Fibroblast of lung (primary cell): ENCODE measurements around the gene FBRSL1. TPM values are rescaled to one million over a fixed set of nuclear protein-coding genes. Genes with fewer than 3 reads are reported as not detected.

Experiments used
- DNase-seq, 2 donors: peaks; one replicate each; pipeline versions ENCODE4 v3.0.0 to v3.0.0-alpha.2; 2010; ENCODE audit warnings: low read depth in 2 of 2
- H2AFZ ChIP-seq: 2 replicates; pipeline ENCODE4 v1.5.1; 2012; ENCODE audit warnings: low read length, control low read depth, inconsistent platforms
- H3K27ac ChIP-seq: 2 replicates; pipeline ENCODE4 v1.5.1; 2011; ENCODE audit warnings: low read length, control low read depth; ENCODE audit not compliant: insufficient read depth
- H3K27me3 ChIP-seq: 2 replicates; pipeline ENCODE4 v1.5.1; 2011; ENCODE audit warnings: mild to moderate bottlenecking, low read length; ENCODE audit not compliant: control insufficient read depth, insufficient read depth
- H3K36me3 ChIP-seq: 2 replicates; pipeline ENCODE4 v1.5.1; 2011; ENCODE audit warnings: low read length; ENCODE audit not compliant: control insufficient read depth, insufficient read depth
- H3K4me1 ChIP-seq: 2 replicates; pipeline ENCODE4 v1.5.1; 2011; ENCODE audit warnings: low read length; ENCODE audit not compliant: control insufficient read depth, insufficient read depth; ENCODE audit errors: extremely low read depth
- H3K4me2 ChIP-seq: 2 replicates; pipeline ENCODE4 v1.5.1; 2011; ENCODE audit warnings: low read length, control low read depth; ENCODE audit not compliant: insufficient read depth; ENCODE audit errors: extremely low read depth
- H3K4me3 ChIP-seq, 4 experiments: fragments of 200-600 bp in 1 of 4; sonication (generic) in 1 of 4; replicated peaks in 1 of 4; 2 replicates each; pipeline ENCODE4 v1.5.1; 2011 to 2016; ENCODE audit warnings: low read length in 4 of 4, low read depth in 3 of 4, mild to moderate bottlenecking in 3 of 4, control low read depth in 2 of 4, inconsistent platforms in 1 of 4, mixed read lengths in 1 of 4; ENCODE audit not compliant: insufficient read depth in 1 of 4; ENCODE audit errors: control extremely low read depth in 1 of 4
- H3K79me2 ChIP-seq: 2 replicates; pipeline ENCODE4 v1.5.1; 2012; ENCODE audit warnings: mild to moderate bottlenecking, low read length, inconsistent platforms; ENCODE audit not compliant: control insufficient read depth, insufficient read depth
- H3K9ac ChIP-seq: 2 replicates; pipeline ENCODE4 v1.5.1; 2011; ENCODE audit warnings: mild to moderate bottlenecking, low read length, control low read depth; ENCODE audit not compliant: insufficient read depth
- H3K9me3 ChIP-seq: 2 replicates; pipeline ENCODE4 v1.5.1; 2012; ENCODE audit warnings: low read depth, low read length; ENCODE audit not compliant: control insufficient read depth, insufficient read depth
- H4K20me1 ChIP-seq: 2 replicates; pipeline ENCODE4 v1.5.1; 2011; ENCODE audit warnings: low read length; ENCODE audit not compliant: control insufficient read depth, insufficient read depth; ENCODE audit errors: extremely low read depth
- EZH2 ChIP-seq: IDR thresholded peaks from 2 replicates; pipeline ENCODE4 v1.5.1; 2012; ENCODE audit warnings: low read length, control low read depth, mild to moderate bottlenecking; ENCODE audit errors: missing control alignments
- polyA plus RNA-seq, 2 donors: library from polyadenylated mRNA; depleted of rRNA in 1 of 2; stranded (reverse) in 1 of 2; unstranded in 1 of 2; fragments of >200 nt; gene quantifications; 2 replicates each; pipeline ENCODE4 v1.2.1, GENCODE V29; 2011 to 2012; ENCODE audit warnings: missing spikeins in 1 of 2
- total RNA-seq: library from RNA; depleted of rRNA; stranded (reverse); fragments of >200 nt; gene quantifications from 2 replicates; pipeline ENCODE4 v1.2.1, GENCODE V29; 2014
- TF ChIP-seq, protein P1 (sequence below), 2 donors: IDR thresholded peaks in 1 of 2; conservative IDR thresholded peaks in 1 of 2; 1 replicate in 1 of 2; 2 replicates in 1 of 2; pipeline ENCODE4 v1.5.1; 2011 to 2012; ENCODE audit warnings: low read length in 2 of 2, control low read depth in 1 of 2, inconsistent platforms in 1 of 2, low read depth in 1 of 2, mild to moderate bottlenecking in 1 of 2

Gene FBRSL1
- total and polyA plus RNA-seq, 2 donors (not counting 1 experiment from before 2014, with no cell fraction given) = 1.4 to 1.8 TPM

DNA sequence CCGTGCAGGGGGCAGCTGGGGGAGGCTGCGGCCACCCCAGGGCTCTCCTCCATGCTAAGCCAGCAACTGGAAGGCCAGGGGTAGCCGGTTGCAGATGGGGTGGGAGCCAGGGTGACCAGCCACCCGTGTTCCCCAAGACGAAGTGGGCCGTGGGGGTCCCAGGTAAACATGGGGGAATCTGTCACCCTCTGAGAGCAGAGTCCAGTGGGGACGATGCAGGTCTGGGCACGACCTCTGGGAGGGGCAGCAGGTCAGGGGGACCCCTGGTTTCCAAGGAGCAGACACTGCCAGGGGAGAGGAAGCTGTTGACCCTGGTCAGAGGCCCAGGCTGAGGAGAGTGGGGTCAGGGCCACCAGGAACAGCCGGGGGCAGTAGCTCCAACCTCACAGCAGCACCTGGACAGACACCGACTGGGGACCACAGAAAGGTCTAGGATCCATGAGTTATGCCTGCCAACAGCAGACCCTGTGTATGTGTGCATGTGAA, 35.0 kb upstream of the FBRSL1 start:
- H3K4me3 ChIP-seq = no peak overlapping the region
- peaks cover 4% of the 10 kb centered on the region for H3K9me3 ChIP-seq
- no peak for TF ChIP-seq EZH2
- TF ChIP-seq, protein P1, sequence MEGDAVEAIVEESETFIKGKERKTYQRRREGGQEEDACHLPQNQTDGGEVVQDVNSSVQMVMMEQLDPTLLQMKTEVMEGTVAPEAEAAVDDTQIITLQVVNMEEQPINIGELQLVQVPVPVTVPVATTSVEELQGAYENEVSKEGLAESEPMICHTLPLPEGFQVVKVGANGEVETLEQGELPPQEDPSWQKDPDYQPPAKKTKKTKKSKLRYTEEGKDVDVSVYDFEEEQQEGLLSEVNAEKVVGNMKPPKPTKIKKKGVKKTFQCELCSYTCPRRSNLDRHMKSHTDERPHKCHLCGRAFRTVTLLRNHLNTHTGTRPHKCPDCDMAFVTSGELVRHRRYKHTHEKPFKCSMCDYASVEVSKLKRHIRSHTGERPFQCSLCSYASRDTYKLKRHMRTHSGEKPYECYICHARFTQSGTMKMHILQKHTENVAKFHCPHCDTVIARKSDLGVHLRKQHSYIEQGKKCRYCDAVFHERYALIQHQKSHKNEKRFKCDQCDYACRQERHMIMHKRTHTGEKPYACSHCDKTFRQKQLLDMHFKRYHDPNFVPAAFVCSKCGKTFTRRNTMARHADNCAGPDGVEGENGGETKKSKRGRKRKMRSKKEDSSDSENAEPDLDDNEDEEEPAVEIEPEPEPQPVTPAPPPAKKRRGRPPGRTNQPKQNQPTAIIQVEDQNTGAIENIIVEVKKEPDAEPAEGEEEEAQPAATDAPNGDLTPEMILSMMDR (conservative IDR thresholded peaks at IDR 0.05 in 1 of 2, IDR thresholded peaks at IDR 0.05 in 1 of 2; ENCODE audit: low read depth in 1 of 2, low read length in 2 of 2) = no peak
- no peaks in the 10 kb centered on the region for H3K4me1 ChIP-seq
- peaks cover 6% of the 10 kb centered on the region for H3K27me3 ChIP-seq
- no peaks in the 10 kb centered on the region for H3K36me3 ChIP-seq
- no peak overlapping the region for H3K9ac ChIP-seq
- no peak overlapping the region for H3K4me2 ChIP-seq
- DNase-seq = no peak
- no peaks in the 10 kb centered on the region for H3K79me2 ChIP-seq
- H2AFZ ChIP-seq = no peak overlapping the region
- H4K20me1 ChIP-seq = no peaks in the 10 kb centered on the region
- no peak overlapping the region for H3K27ac ChIP-seq

DNA sequence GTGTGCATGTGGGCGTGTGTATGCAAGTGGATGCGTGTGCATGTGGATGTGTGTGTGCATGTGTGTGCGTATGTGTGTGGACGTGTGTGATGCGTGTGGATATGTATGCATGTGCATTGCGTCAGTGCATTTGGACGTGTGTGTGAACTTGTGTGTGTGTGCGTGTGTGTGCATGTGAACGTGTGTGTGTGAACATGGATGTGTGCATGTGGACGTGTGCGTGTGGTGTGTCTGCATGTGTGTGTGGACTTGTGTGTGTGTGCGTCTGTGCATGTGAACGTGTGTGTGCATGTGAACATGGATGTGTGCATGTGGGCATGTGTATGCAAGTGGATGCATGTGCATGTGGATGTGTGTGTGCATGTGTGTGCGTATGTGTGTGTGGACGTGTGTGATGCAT, 34.4 kb upstream of the FBRSL1 start:
- Histone ChIP-seq H3K9ac (no peak overlapping the region), H4K20me1 (no peaks in the 10 kb centered on the region), H3K79me2 (no peaks in the 10 kb centered on the region), H3K36me3 (no peaks in the 10 kb centered on the region), H3K27me3 (peaks cover 2% of the 10 kb centered on the region), H2AFZ (no peak overlapping the region), H3K4me2 (no peak overlapping the region), H3K4me3 (no peak overlapping the region), H3K4me1 (no peaks in the 10 kb centered on the region), H3K9me3 (peaks cover 4% of the 10 kb centered on the region), H3K27ac (no peak overlapping the region)
- DNase-seq = no peak
- TF ChIP-seq, protein P1 (conservative IDR thresholded peaks at IDR 0.05 in 1 of 2, IDR thresholded peaks at IDR 0.05 in 1 of 2; ENCODE audit: low read depth in 1 of 2, low read length in 2 of 2) = no peak
- no peak for TF ChIP-seq EZH2

DNA sequence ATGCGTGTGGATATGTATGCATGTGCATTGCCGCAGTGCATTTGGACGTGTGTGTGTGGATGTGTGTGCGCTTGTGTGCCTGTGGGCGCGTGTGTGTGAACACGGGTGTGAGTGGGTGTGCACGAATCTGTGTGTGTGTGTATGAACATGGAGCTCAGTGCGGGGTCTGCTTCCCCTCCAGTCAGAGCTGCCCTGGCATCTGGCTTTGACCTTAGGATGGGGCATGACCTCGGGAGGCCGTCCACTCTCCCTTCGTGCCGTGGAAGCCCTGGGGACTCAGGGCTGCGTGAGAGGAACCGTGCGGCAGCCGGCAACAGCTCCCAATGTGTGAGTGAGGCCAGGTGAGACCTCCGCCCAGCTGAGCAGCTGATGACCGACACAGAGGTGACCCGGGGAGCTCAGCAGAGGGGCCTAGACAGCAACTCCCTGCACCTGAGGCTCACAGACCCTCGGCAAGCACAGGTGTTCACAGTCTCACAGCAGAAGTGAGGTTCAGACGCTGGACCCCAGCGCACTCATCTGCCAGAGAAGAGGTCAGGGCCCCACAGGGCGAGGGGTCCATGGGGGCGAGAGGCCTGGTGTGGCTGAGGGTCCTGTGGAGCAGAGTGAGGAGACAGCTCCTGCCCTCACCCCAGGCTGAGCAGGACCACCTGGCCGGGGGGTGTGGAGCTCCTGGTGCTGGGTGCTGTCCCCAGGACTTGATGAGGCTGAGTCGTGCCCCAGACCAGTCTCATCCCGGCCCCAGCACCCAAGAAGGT, 33.6 kb upstream of the FBRSL1 start:
- no peak overlapping the region for H3K4me3 ChIP-seq
- H3K4me2 ChIP-seq = no peak overlapping the region
- H4K20me1 ChIP-seq = no peaks in the 10 kb centered on the region
- H2AFZ ChIP-seq = no peak overlapping the region
- no peak overlapping the region for H3K9ac ChIP-seq
- H3K27ac ChIP-seq = no peak overlapping the region
- no peaks in the 10 kb centered on the region for H3K4me1 ChIP-seq
- H3K9me3 ChIP-seq = peaks cover 4% of the 10 kb centered on the region
- H3K36me3 ChIP-seq = no peaks in the 10 kb centered on the region
- TF ChIP-seq, protein P1 (conservative IDR thresholded peaks at IDR 0.05 in 1 of 2, IDR thresholded peaks at IDR 0.05 in 1 of 2; ENCODE audit: low read depth in 1 of 2, low read length in 2 of 2) = no peak
- no peak for TF ChIP-seq EZH2
- H3K27me3 ChIP-seq = no peaks in the 10 kb centered on the region
- DNase-seq = no peak
- no peaks in the 10 kb centered on the region for H3K79me2 ChIP-seq
